HCT116 (cell line): Measurements from ENCODE around the gene CAPS. TPM values are rescaled to one million over a fixed set of nuclear protein-coding genes. Genes with fewer than 3 reads are reported as not detected.

Experiments
- ATAC-seq: fragments of 200-7000 bp; cut with Tn5 transposase; 2 replicates; pipeline ENCODE4 v1.9.1; 2020; ENCODE audit warnings: mild to moderate bottlenecking, moderate library complexity
- BruUV-seq: library from RNA; stranded (reverse); fragments of 400-500 nt; replicated peaks from 2 replicates; lab custom pipeline; 2021; lab: Mats Ljungman, UMichigan
- CTCF ChIA-PET: fragments of 300-600 bp; sonication (Branson Sonifier 250); formaldehyde crosslinking; loops from one replicate; lab custom pipeline; 2021; ENCODE audit warnings: antibody characterized with exemption; lab: Charles Lee
- POLR2A ChIA-PET: fragments of 300-600, 350-600 bp; sonication (Branson Sonifier 250); formaldehyde crosslinking; loops from one replicate; lab custom pipeline; 2021; ENCODE audit warnings: antibody characterized with exemption; lab: Charles Lee
- RAD21 ChIA-PET, 2 experiments: fragments of 300-600 bp; sonication (Branson Sonifier 250); formaldehyde crosslinking; loops; one replicate each; lab custom pipeline; 2023; ENCODE audit warnings: low total read pairs in 2 of 2; ENCODE audit not compliant: uncharacterized antibody in 2 of 2, unreplicated experiment in 2 of 2, low non-redundant PET in 1 of 2; lab: Charles Lee
- DNase-seq: peaks from one replicate; pipeline ENCODE4 v3.0.0-alpha.2; 2010; ENCODE audit warnings: low read depth, low spot score
- H2AFZ ChIP-seq: fragments of 200-600 bp; shearing (Covaris generic), sonication (generic); 2 replicates; pipeline ENCODE4 v1.6.1; 2017; ENCODE audit warnings: low read depth, mixed run types, mixed read lengths, antibody characterized with exemption, low read length; ENCODE audit not compliant: poor library complexity, severe bottlenecking
- H3K27ac ChIP-seq: 2 replicates; pipeline ENCODE4 v1.5.1; 2012; ENCODE audit warnings: low read depth, low read length
- H3K27me3 ChIP-seq: fragments of 200-600 bp; sonication (generic); 2 replicates; pipeline ENCODE4 v1.6.1; 2016; ENCODE audit warnings: mixed run types, low read length, mixed read lengths; ENCODE audit not compliant: insufficient read depth
- H3K36me3 ChIP-seq, 2 experiments: fragments of 200-500 bp in 1 of 2; fragments of 200-600 bp in 1 of 2; sonication (Bioruptor generic) in 1 of 2; sonication (generic) in 1 of 2; 2 replicates each; pipeline versions ENCODE4 v1.5.1 to v1.6.1; 2014 to 2016; ENCODE audit warnings: low read length in 2 of 2, inconsistent platforms in 1 of 2, mixed read lengths in 1 of 2, mixed run types in 1 of 2; ENCODE audit not compliant: insufficient read depth in 2 of 2, control insufficient read depth in 1 of 2
- H3K4me1 ChIP-seq, 2 experiments: fragments of 200-600 bp in 1 of 2; sonication (generic) in 1 of 2; 2 replicates each; pipeline versions ENCODE4 v1.5.1 to v1.6.1; 2012 to 2017; ENCODE audit warnings: low read length in 2 of 2, inconsistent platforms in 1 of 2, mild to moderate bottlenecking in 1 of 2, mixed read lengths in 1 of 2, mixed run types in 1 of 2, moderate library complexity in 1 of 2; ENCODE audit not compliant: insufficient read depth in 2 of 2, control insufficient read depth in 1 of 2
- H3K4me2 ChIP-seq: fragments of 200-600 bp; sonication (generic); 2 replicates; pipeline ENCODE4 v1.6.1; 2017; ENCODE audit warnings: mixed run types, low read length, mixed read lengths
- H3K4me3 ChIP-seq, 2 experiments: fragments of 200-600 bp in 1 of 2; sonication (generic) in 1 of 2; replicated peaks in 1 of 2; 2 replicates each; pipeline ENCODE4 v1.5.1; 2011 to 2016; ENCODE audit warnings: low read length in 2 of 2, control low read depth in 1 of 2, low read depth in 1 of 2, mild to moderate bottlenecking in 1 of 2, mixed read lengths in 1 of 2, mixed run types in 1 of 2
- H3K79me2 ChIP-seq: fragments of 200-600 bp; sonication (generic); 2 replicates; pipeline ENCODE4 v1.6.1; 2017; ENCODE audit warnings: mild to moderate bottlenecking, mixed run types, low read length, moderate library complexity, mixed read lengths; ENCODE audit not compliant: insufficient read depth
- H3K9ac ChIP-seq: fragments of 200-600 bp; sonication (generic); 2 replicates; pipeline ENCODE4 v1.6.1; 2016; ENCODE audit warnings: low read length, mixed read lengths
- H3K9me2 ChIP-seq: fragments of 200-600 bp; sonication (generic), shearing (Covaris generic); 2 replicates; pipeline ENCODE4 v1.6.1; 2017; ENCODE audit warnings: mixed run types, mild to moderate bottlenecking, moderate library complexity; ENCODE audit not compliant: insufficient read depth
- H3K9me3 ChIP-seq, 2 experiments: fragments of 200-500 bp in 1 of 2; fragments of 200-600 bp in 1 of 2; sonication (Bioruptor generic) in 1 of 2; sonication (generic) in 1 of 2; 2 replicates each; pipeline ENCODE4 v1.6.1; 2014 to 2017; ENCODE audit warnings: low read length in 2 of 2, mixed read lengths in 2 of 2, inconsistent platforms in 1 of 2, low read depth in 1 of 2, mild to moderate bottlenecking in 1 of 2, mixed run types in 1 of 2, moderate library complexity in 1 of 2; ENCODE audit not compliant: control insufficient read depth in 1 of 2, insufficient read depth in 1 of 2
- H4K20me1 ChIP-seq: fragments of 200-600 bp; sonication (generic), shearing (Covaris generic); 2 replicates; pipeline ENCODE4 v1.6.1; 2017; ENCODE audit warnings: mixed run types, mild to moderate bottlenecking, moderate library complexity; ENCODE audit not compliant: insufficient read depth
- ATF3 ChIP-seq: IDR thresholded peaks from 2 replicates; pipeline ENCODE4 v1.6.1; 2012
- CBX3 ChIP-seq: IDR thresholded peaks from 2 replicates; pipeline ENCODE4 v1.6.1; 2012; ENCODE audit warnings: low read depth
- CEBPB ChIP-seq: IDR thresholded peaks from 2 replicates; pipeline ENCODE4 v1.6.1; 2012; ENCODE audit warnings: low read depth
- CTCF ChIP-seq, 3 experiments: fragments of 200-600 bp in 1 of 3; sonication (generic) in 1 of 3; IDR thresholded peaks in 2 of 3; conservative IDR thresholded peaks in 1 of 3; 2 replicates each; pipeline ENCODE4 v1.5.1; 2012 to 2017; ENCODE audit warnings: low read depth in 2 of 3, low read length in 2 of 3, antibody characterized with exemption in 1 of 3, borderline replicate concordance in 1 of 3, control low read depth in 1 of 3, mild to moderate bottlenecking in 1 of 3, mixed read lengths in 1 of 3, mixed run types in 1 of 3, moderate library complexity in 1 of 3; ENCODE audit not compliant: insufficient read depth in 1 of 3
- EZH2 ChIP-seq: fragments of 200-600 bp; sonication (generic); IDR thresholded peaks from 2 replicates; pipeline ENCODE4 v1.6.1; 2017; ENCODE audit warnings: antibody characterized with exemption, mixed run types
- EZH2phosphoT487 ChIP-seq: fragments of 200-600 bp; IDR thresholded peaks from 2 replicates; pipeline ENCODE4 v1.6.1; 2018; ENCODE audit warnings: antibody characterized with exemption, borderline replicate concordance
- JUND ChIP-seq: IDR thresholded peaks from 2 replicates; pipeline ENCODE4 v1.6.1; 2012
- MAX ChIP-seq: IDR thresholded peaks from 2 replicates; pipeline ENCODE4 v1.6.1; 2012
- RAD21 ChIP-seq: IDR thresholded peaks from 2 replicates; pipeline ENCODE4 v1.6.1; 2012; ENCODE audit warnings: low read depth, mild to moderate bottlenecking
- TCF7L2 ChIP-seq: IDR thresholded peaks from 2 replicates; pipeline ENCODE4 v1.7.0; 2011; ENCODE audit warnings: borderline replicate concordance, inconsistent platforms; ENCODE audit not compliant: insufficient read depth, insufficient read length; ENCODE audit errors: extremely low read depth
- YY1 ChIP-seq: IDR thresholded peaks from 2 replicates; pipeline ENCODE4 v1.6.1; 2011; ENCODE audit warnings: low read length, low read depth, moderate library complexity, mild to moderate bottlenecking; ENCODE audit not compliant: insufficient replicate concordance; ENCODE audit errors: extremely low read depth
- intact Hi-C: fragments of 100-400 bp; cut with micrococcal nuclease; formaldehyde crosslinking; loops from 2 replicates; pipeline ENCODE4 v1.10.0; 2022
- total RNA-seq: library from RNA; stranded (reverse); gene quantifications from one replicate; pipeline ENCODE4 v1.2.1, GENCODE V29; 2021; ENCODE audit not compliant: unreplicated experiment

Gene CAPS
- total RNA-seq, 1 experiment from 2014 or later, result 2.5 TPM

GRCh38 chr19:5908773-5909442 is 5.1 kb upstream of the CAPS start:
- no peaks in the 10 kb centered on the region for H3K79me2 ChIP-seq
- peaks cover 3 to 14% of the 10 kb centered on the region in 2 experiments; a peak in 3 of 4 replicates for H3K4me1 ChIP-seq
- no peaks in the 10 kb centered on the region for H3K27me3 ChIP-seq
- POLR2A ChIA-PET, result no interaction called here
- TF ChIP-seq JUND (no peak), RAD21 (no peak), EZH2 (no peak), CTCF (IDR thresholded peaks at IDR 0.05 in 2 of 3, conservative IDR thresholded peaks at IDR 0.05 in 1 of 3; ENCODE audit: borderline replicate concordance in 1 of 3, insufficient read depth in 1 of 3, low read depth in 2 of 3, low read length in 2 of 3) (no peak), CEBPB (no peak), MAX (no peak), YY1 (no peak), ATF3 (no peak), CBX3 (no peak), EZH2phosphoT487 (no peak), TCF7L2 (no peak)
- TF ChIP-seq, all 23 proteins: peak for 0
- RAD21 ChIA-PET, result no interaction called here
- H3K36me3 ChIP-seq, result no peaks in the 10 kb centered on the region
- no peak overlapping the region for H3K9ac ChIP-seq
- DNase-seq, result no peak
- H4K20me1 ChIP-seq, result no peaks in the 10 kb centered on the region
- no peaks in the 10 kb centered on the region for H3K9me3 ChIP-seq
- H2AFZ ChIP-seq, result no peak overlapping the region
- H3K9me2 ChIP-seq, result no peaks in the 10 kb centered on the region
- H3K27ac ChIP-seq, result no peak overlapping the region
- no peak overlapping the region for H3K4me3 ChIP-seq
- ATAC-seq, result no peak
- CTCF ChIA-PET, result no interaction called here
- intact Hi-C loops, result no loop called here
- no TSS peak for BruUV-seq
- no peak overlapping the region for H3K4me2 ChIP-seq
